Activated CD8-positive, alpha-beta T cell treated with anti-CD3 and anti-CD28 coated beads for 36 hours (primary cell): ENCODE data around the gene SYNM. TPM values are rescaled to one million over a fixed set of nuclear protein-coding genes. Genes with fewer than 3 reads are reported as not detected.

Experiments
- ATAC-seq: fragments of 200-7000 bp; cut with Tn5 transposase; one replicate; pipeline ENCODE4 v1.10.0; 2021; ENCODE audit warnings: mild to moderate bottlenecking, moderate library complexity
- CTCF ChIA-PET: fragments of 350-600 bp; sonication (Branson Sonifier 250); formaldehyde crosslinking; loops from one replicate; lab custom pipeline; 2021; ENCODE audit warnings: antibody characterized with exemption; lab: Charles Lee
- POLR2A ChIA-PET: fragments of 350-600 bp; sonication (Branson Sonifier 250); formaldehyde crosslinking; loops from one replicate; lab custom pipeline; 2021; ENCODE audit warnings: antibody characterized with exemption; lab: Charles Lee
- DNase-seq: peaks from one replicate; pipeline ENCODE4 v3.0.0-alpha.2; 2020
- H3K27ac Mint-ChIP-seq: one replicate; pipeline ENCODE4 v1.8.0; 2021; ENCODE audit warnings: mild to moderate bottlenecking, mixed read lengths
- H3K27me3 Mint-ChIP-seq: one replicate; pipeline ENCODE4 v1.8.0; 2021; ENCODE audit warnings: mixed read lengths
- H3K36me3 Mint-ChIP-seq: one replicate; pipeline ENCODE4 v1.8.0; 2021; ENCODE audit warnings: low read depth, mixed read lengths
- H3K4me1 Mint-ChIP-seq: one replicate; pipeline ENCODE4 v1.8.0; 2021; ENCODE audit warnings: low read depth, mixed read lengths
- H3K4me3 Mint-ChIP-seq: one replicate; pipeline ENCODE4 v1.8.0; 2021; ENCODE audit warnings: mild to moderate bottlenecking, moderate library complexity, mixed read lengths
- H3K9me3 Mint-ChIP-seq: one replicate; pipeline ENCODE4 v1.8.0; 2021; ENCODE audit warnings: mixed read lengths
- intact Hi-C: fragments of 100-400 bp; cut with micrococcal nuclease; formaldehyde crosslinking; loops from one replicate; pipeline ENCODE4 v1.10.0; 2022
- total RNA-seq, 2 experiments: library from RNA; stranded (reverse); gene quantifications; one replicate each; pipeline ENCODE4 v1.2.3, GENCODE V29; 2021
- TF ChIP-seq, protein P1 (sequence below): fragments of 200-600 bp; IDR thresholded peaks from one replicate; pipeline ENCODE4 v1.8.0; 2022; ENCODE audit warnings: antibody characterized with exemption, mild to moderate bottlenecking

Gene SYNM
- total RNA-seq, 2 experiments from 2014 or later = 0.63 to 0.69 TPM

DNA sequence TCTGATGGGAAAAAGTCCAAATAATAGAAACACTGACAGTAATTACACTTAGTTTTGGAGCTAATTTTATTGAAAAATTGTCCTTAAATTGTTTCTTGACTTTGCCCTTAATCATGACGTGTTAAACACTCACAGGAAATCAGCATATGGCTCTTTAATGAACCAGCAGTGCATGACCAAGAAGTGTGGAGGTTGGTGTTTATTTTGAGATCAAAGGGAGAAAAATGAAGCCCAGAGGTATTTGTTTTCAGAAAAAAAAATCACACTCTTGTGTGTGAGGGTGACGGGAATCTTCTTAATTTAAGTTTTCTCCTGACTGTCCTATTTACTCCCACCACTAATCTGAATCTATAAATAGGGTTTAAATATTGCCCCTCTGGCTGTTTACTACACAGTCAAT lies 28.8 kb upstream of the SYNM start:
- POLR2A ChIA-PET = interaction anchor here (1.1 kb wide), 2 partner anchors 30 to 60 kb away, joined by 3 read pairs; no protein-coding TSS in a partner anchor
- no peak for DNase-seq

DNA sequence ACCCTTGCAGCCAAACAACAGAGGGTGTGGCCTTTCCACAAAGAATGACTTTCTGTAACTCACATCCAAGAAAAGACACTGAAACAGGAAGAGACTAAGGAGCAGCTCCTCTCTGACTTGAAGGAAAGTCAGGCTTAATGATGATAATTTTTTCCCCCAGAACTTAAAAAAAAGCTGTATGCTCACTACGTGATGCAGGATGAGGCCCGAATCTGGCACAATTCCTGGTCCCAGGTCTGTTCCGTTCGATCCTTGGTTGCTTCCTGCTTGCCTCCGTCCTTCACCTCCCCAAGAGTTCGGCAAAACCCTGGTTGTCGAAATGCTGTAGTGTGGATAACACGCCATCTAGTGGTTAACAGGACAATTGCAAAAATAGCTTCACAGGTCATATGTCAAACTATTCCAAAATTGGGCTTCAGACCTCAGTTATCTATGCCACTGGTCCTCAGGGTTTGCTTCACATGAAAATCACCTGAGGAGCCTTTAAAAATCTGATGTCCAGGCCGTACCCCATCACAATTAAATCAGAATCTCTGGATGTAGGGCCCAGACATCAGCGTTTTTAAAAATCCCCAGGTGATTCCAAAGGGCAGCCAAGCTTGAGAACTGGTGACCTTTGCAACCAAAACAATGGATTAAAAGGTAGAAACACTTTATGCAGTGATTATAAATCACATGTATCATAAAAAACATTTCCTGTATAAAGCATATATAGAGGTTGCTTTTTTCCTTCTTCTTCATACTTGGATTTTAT lies 28.1 kb upstream of the SYNM start:
- intact Hi-C loops = loop anchor here (1.0 to 5.0 kb wide), 2 partner anchors 289 to 634 kb away; no protein-coding TSS in a partner anchor

More for the DNA sequence above, 28.8 kb upstream of the SYNM start:
- intact Hi-C loops = loop anchor here (1.0 to 5.0 kb wide), 2 partner anchors 289 to 634 kb away; no protein-coding TSS in a partner anchor
- CTCF ChIA-PET = interaction anchor here (0.7 to 8.6 kb wide), 34 partner anchors 8 to 636 kb away, joined by 3 to 88 read pairs (median 4); partner anchors contain the start of gene SYNM
- TF ChIP-seq, protein P1, sequence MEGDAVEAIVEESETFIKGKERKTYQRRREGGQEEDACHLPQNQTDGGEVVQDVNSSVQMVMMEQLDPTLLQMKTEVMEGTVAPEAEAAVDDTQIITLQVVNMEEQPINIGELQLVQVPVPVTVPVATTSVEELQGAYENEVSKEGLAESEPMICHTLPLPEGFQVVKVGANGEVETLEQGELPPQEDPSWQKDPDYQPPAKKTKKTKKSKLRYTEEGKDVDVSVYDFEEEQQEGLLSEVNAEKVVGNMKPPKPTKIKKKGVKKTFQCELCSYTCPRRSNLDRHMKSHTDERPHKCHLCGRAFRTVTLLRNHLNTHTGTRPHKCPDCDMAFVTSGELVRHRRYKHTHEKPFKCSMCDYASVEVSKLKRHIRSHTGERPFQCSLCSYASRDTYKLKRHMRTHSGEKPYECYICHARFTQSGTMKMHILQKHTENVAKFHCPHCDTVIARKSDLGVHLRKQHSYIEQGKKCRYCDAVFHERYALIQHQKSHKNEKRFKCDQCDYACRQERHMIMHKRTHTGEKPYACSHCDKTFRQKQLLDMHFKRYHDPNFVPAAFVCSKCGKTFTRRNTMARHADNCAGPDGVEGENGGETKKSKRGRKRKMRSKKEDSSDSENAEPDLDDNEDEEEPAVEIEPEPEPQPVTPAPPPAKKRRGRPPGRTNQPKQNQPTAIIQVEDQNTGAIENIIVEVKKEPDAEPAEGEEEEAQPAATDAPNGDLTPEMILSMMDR = no peak
- H3K4me3 Mint-ChIP-seq = peak overlapping the region; percentile 69
- no peak overlapping the region for H3K27ac Mint-ChIP-seq
- H3K4me1 Mint-ChIP-seq = peaks cover 5% of the 10 kb centered on the region
- H3K27me3 Mint-ChIP-seq = no peaks in the 10 kb centered on the region
- no peaks in the 10 kb centered on the region for H3K36me3 Mint-ChIP-seq
- no peak for ATAC-seq
- no peaks in the 10 kb centered on the region for H3K9me3 Mint-ChIP-seq

DNA sequence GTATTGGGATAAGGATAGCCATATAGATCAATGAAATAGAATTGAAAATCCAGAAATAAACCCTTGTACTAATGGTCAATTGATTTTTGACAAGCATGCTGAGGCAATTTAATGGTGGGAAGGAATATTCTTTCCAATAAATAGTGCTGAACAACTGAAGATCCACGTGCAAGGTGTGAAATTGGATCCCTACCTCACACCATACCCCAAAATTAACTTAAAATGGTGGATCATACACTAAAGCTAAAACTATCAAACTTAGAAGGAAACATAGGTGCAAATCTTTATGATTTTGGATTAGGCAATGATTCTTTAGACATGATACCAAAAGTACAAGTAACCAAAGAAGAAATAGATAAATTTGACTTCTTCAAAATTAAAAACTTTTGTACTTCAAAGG lies 22.1 kb upstream of the SYNM start:
- Mint-ChIP-seq H3K36me3 (no peaks in the 10 kb centered on the region), H3K27ac (no peak overlapping the region), H3K27me3 (peaks cover 2% of the 10 kb centered on the region), H3K9me3 (no peaks in the 10 kb centered on the region), H3K4me1 (no peaks in the 10 kb centered on the region), H3K4me3 (no peak overlapping the region)
- CTCF ChIA-PET = no interaction called here
- DNase-seq = no peak
- POLR2A ChIA-PET = no interaction called here
- TF ChIP-seq, protein P1 = no peak
- intact Hi-C loops = no loop called here
- ATAC-seq = no peak

More for the DNA sequence above, 28.1 kb upstream of the SYNM start:
- ChIA-PET CTCF (interaction anchor here (0.5 to 8.6 kb wide), 43 partner anchors 8 to 1215 kb away, joined by 3 to 88 read pairs (median 4); partner anchors contain the start of gene SYNM), POLR2A (no interaction called here)
- DNase-seq (peak; percentile 47), ATAC-seq (peak; percentile 80)
- peak overlapping the region; percentile 69 for H3K4me3 Mint-ChIP-seq
- no peak overlapping the region for H3K27ac Mint-ChIP-seq
- H3K36me3 Mint-ChIP-seq = no peaks in the 10 kb centered on the region
- H3K9me3 Mint-ChIP-seq = no peaks in the 10 kb centered on the region
- TF ChIP-seq, protein P1 = peak; percentile 74
- H3K27me3 Mint-ChIP-seq = no peaks in the 10 kb centered on the region
- H3K4me1 Mint-ChIP-seq = peaks cover 5% of the 10 kb centered on the region

DNA sequence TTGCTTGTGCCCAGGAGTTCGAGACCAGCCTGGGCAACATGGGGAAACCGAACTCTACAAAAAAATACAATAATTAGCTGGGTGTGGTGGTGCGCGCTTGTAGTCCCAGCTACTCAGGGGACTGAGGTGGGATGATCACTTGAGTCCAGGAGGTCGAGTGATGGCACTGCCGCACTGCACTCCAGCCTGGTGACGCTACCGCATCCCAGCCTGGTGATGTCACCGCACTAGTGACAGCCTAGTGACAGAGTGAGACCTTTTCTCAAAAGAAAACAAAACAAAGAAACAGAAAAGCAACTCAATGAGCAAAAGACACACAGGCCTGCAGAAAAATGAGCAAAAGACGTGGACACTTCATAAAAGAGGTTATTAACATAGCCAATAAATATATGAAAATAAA lies 19.9 kb upstream of the SYNM start:
- POLR2A ChIA-PET = no interaction called here
- TF ChIP-seq, protein P1 = no peak
- Mint-ChIP-seq H3K4me1 (peaks cover 2% of the 10 kb centered on the region), H3K4me3 (no peak overlapping the region), H3K9me3 (no peaks in the 10 kb centered on the region), H3K36me3 (no peaks in the 10 kb centered on the region), H3K27ac (no peak overlapping the region), H3K27me3 (peaks cover 2% of the 10 kb centered on the region)
- intact Hi-C loops = no loop called here
- CTCF ChIA-PET = no interaction called here
- ATAC-seq (no peak), DNase-seq (no peak)
